A549 (cell line): Measurements from ENCODE around the gene TMCO4. TPM values are rescaled to one million over a fixed set of nuclear protein-coding genes. Genes with fewer than 3 reads are reported as not detected.

ENCODE experiments used
- ATAC-seq, 2 experiments: fragments of 200-7000 bp in 1 of 2; fragments of >200 bp in 1 of 2; cut with Nextera tagmentation in 1 of 2; cut with Tn5 transposase in 1 of 2; 3 replicates each; pipeline versions ENCODE4 v1.8.0 to v1.9.1; 2018 to 2020; ENCODE audit warnings: mild to moderate bottlenecking in 1 of 2, moderate library complexity in 1 of 2
- CTCF ChIA-PET: fragments of 300-600 bp; sonication (Branson Sonifier 250); formaldehyde crosslinking; extraction: SDS; loops from one replicate; lab custom pipeline; 2021; ENCODE audit warnings: antibody characterized with exemption, inconsistent platforms; lab: Yijun Ruan, JAX
- POLR2A ChIA-PET: fragments of 350-600 bp; formaldehyde crosslinking; extraction: SDS; loops from one replicate; lab custom pipeline; 2021; ENCODE audit warnings: antibody characterized with exemption, inconsistent platforms; lab: Yijun Ruan, JAX
- DNase-seq, 2 experiments: peaks; one replicate each; pipeline versions ENCODE4 v3.0.0 to v3.0.0-alpha.2; 2011 to 2016; ENCODE audit warnings: low read depth in 1 of 2, low spot score in 1 of 2
- FAIRE-seq: peaks from 2 replicates; lab custom pipeline; 2011; peaks lifted over from hg19 to GRCh38; lab: Jason Lieb, UNC
- H3K27ac ChIP-seq, 2 experiments: fragments of >200 bp; sonication (Bioruptor Twin); formaldehyde crosslinking; 3 replicates each; pipeline ENCODE4 v1.5.1; 2016 to 2017
- H3K4me1 ChIP-seq: fragments of >200 bp; sonication (Bioruptor Twin); formaldehyde crosslinking; 3 replicates; pipeline ENCODE4 v1.6.1; 2016
- H3K4me2 ChIP-seq: fragments of >200 bp; sonication (Bioruptor Twin); formaldehyde crosslinking; 3 replicates; pipeline ENCODE4 v1.6.1; 2016
- H3K4me3 ChIP-seq: fragments of >200 bp; sonication (Bioruptor Twin); formaldehyde crosslinking; 3 replicates; pipeline ENCODE4 v1.5.1; 2016
- H3K9me3 ChIP-seq: fragments of >200 bp; sonication (Bioruptor Twin); formaldehyde crosslinking; 3 replicates; pipeline ENCODE4 v1.6.1; 2016
- ATOH8 ChIP-seq: fragments of 250-450 bp; sonication (Bioruptor Pico); IDR thresholded peaks from 2 replicates; pipeline ENCODE4 v1.5.0; 2020; ENCODE audit warnings: low read depth, mild to moderate bottlenecking, moderate library complexity
- CBX8 ChIP-seq: fragments of 200-600 bp; sonication (generic); IDR thresholded peaks from 2 replicates; pipeline ENCODE4 v1.6.1; 2016
- CEBPB ChIP-seq, 2 experiments: fragments of >200 bp in 1 of 2; sonication (Bioruptor Twin) in 1 of 2; formaldehyde crosslinking in 1 of 2; IDR thresholded peaks; 2 replicates each; pipeline ENCODE4 v1.6.1; 2012 to 2016
- CTCF ChIP-seq: fragments of >200 bp; sonication (Bioruptor Twin); formaldehyde crosslinking; IDR thresholded peaks from 3 replicates; pipeline ENCODE4 v1.5.1; 2016
- ELK1 ChIP-seq: fragments of 150-350 bp; IDR thresholded peaks from 2 replicates; pipeline ENCODE4 v1.6.1; 2014; ENCODE audit warnings: low read depth, mild to moderate bottlenecking, low read length
- EP300 ChIP-seq, 2 experiments: fragments of >200 bp; sonication (Bioruptor Twin); formaldehyde crosslinking; IDR thresholded peaks; 2 replicates in 1 of 2; 3 replicates in 1 of 2; pipeline ENCODE4 v1.6.1; 2016 to 2017
- FOSB ChIP-seq: fragments of 250-450 bp; sonication (Bioruptor Pico); IDR thresholded peaks from 2 replicates; pipeline ENCODE4 v1.5.0; 2020; ENCODE audit warnings: mild to moderate bottlenecking, moderate library complexity
- FOXS1 ChIP-seq: fragments of 250-450 bp; sonication (Bioruptor Pico); IDR thresholded peaks from 2 replicates; pipeline ENCODE4 v1.5.0; 2020; ENCODE audit warnings: mild to moderate bottlenecking, moderate library complexity
- HES2 ChIP-seq: fragments of >200 bp; sonication (Bioruptor Twin); formaldehyde crosslinking; IDR thresholded peaks from 2 replicates; pipeline ENCODE4 v1.6.1; 2016
- HMGXB4 ChIP-seq: fragments of 250-450 bp; sonication (Bioruptor Pico); IDR thresholded peaks from 2 replicates; pipeline ENCODE4 v1.5.0; 2021; ENCODE audit warnings: mild to moderate bottlenecking, moderate library complexity, borderline replicate concordance
- MYC ChIP-seq: IDR thresholded peaks from 2 replicates; pipeline ENCODE4 v1.6.1; 2012; ENCODE audit warnings: mild to moderate bottlenecking, inconsistent platforms, low read length, improper control_type of control experiment, borderline replicate concordance
- NR3C1 ChIP-seq: fragments of >200 bp; sonication (Bioruptor Twin); formaldehyde crosslinking; IDR thresholded peaks from 3 replicates; pipeline ENCODE4 v1.6.1; 2017
- RARB ChIP-seq: fragments of 250-450 bp; sonication (Bioruptor Pico); IDR thresholded peaks from 2 replicates; pipeline ENCODE4 v1.8.0; 2021; ENCODE audit warnings: mild to moderate bottlenecking, moderate library complexity
- RFX5 ChIP-seq: fragments of 450-650 bp; IDR thresholded peaks from 2 replicates; pipeline ENCODE4 v1.7.1; 2014; ENCODE audit warnings: antibody characterized with exemption, mild to moderate bottlenecking, moderate library complexity
- TP53 ChIP-seq: fragments of 250-450 bp; sonication (Bioruptor Pico); IDR thresholded peaks from 2 replicates; pipeline ENCODE4 v1.5.0; 2021; ENCODE audit warnings: mild to moderate bottlenecking, moderate library complexity
- ZC3H11A ChIP-seq: fragments of 450-650 bp; IDR thresholded peaks from 2 replicates; pipeline ENCODE4 v1.6.1; 2014; ENCODE audit warnings: antibody characterized with exemption, mild to moderate bottlenecking
- WGBS: methylation state at CpG from one replicate; pipeline ENCODE4 v1.1.6; 2017; ENCODE audit errors: missing lambda C conversion rate; 5-methylcytosine and 5-hydroxymethylcytosine counted together
- polyA plus RNA-seq, 4 experiments: library from polyadenylated mRNA; depleted of rRNA in 3 of 4; stranded (reverse); fragments of >200 nt; fragmentation: RNase III in 1 of 4; extraction: RNeasy Plus Mini Kit Qiagen cat#74134 plus additional on column Dnase treatment in 1 of 4; gene quantifications; 2 replicates in 3 of 4; 3 replicates in 1 of 4; pipeline ENCODE4 v1.2.3, GENCODE V29; 2011 to 2017

Gene TMCO4
- polyA plus RNA-seq, 2 of the 4 experiments (the other 2 are of a cell fraction), result 4.0 to 4.6 TPM

GRCh38 chr1:19735440-19736127 is 64.1 kb downstream of the TMCO4 start:
- ChIA-PET POLR2A (no interaction called here), CTCF (interaction anchor here (1.3 kb wide), 1 partner anchor 20 kb away, joined by 4 read pairs; no protein-coding TSS in a partner anchor)
- H3K9me3 ChIP-seq, result no peaks in the 10 kb centered on the region
- DNase-seq (peak in 1 of 2 experiments; percentile 10), FAIRE-seq (no peak), ATAC-seq (no peak)
- 64% methylated on average over 10 of the region's 10 CpGs for WGBS
- H3K4me1 ChIP-seq, result no peaks in the 10 kb centered on the region
- no peak overlapping the region for H3K4me2 ChIP-seq
- no peak overlapping the region for H3K27ac ChIP-seq
- no peak for TF ChIP-seq NR3C1
- no peak overlapping the region for H3K4me3 ChIP-seq

GRCh38 chr1:19734472-19734999 is 65.2 kb downstream of the TMCO4 start:
- CTCF ChIA-PET, result interaction anchor here (1.3 kb wide), 1 partner anchor 19 kb away, joined by 4 read pairs; no protein-coding TSS in a partner anchor
- POLR2A ChIA-PET, result no interaction called here
- no peak for TF ChIP-seq RARB (CRISPR knock-in tag)
- ATAC-seq (no peak), DNase-seq (no peak), FAIRE-seq (no peak)
- Histone ChIP-seq H3K27ac (no peak overlapping the region), H3K4me3 (no peak overlapping the region), H3K4me2 (no peak overlapping the region), H3K9me3 (peaks cover 4% of the 10 kb centered on the region; the same call in 2 of the 3 replicates), H3K4me1 (no peaks in the 10 kb centered on the region)
- 80% methylated on average over 1 of the region's 8 CpGs for WGBS

GRCh38 chr1:19734056-19734455 is 65.7 kb downstream of the TMCO4 start:
- ATAC-seq (no peak), DNase-seq (no peak), FAIRE-seq (no peak)
- ChIA-PET POLR2A (no interaction called here), CTCF (interaction anchor here (1.4 kb wide), 1 partner anchor 19 kb away, joined by 5 read pairs; no protein-coding TSS in a partner anchor)
- peaks cover 4% of the 10 kb centered on the region; the same call in 2 of the 3 replicates for H3K9me3 ChIP-seq
- H3K4me3 ChIP-seq, result no peak overlapping the region
- no peaks in the 10 kb centered on the region for H3K4me1 ChIP-seq
- H3K4me2 ChIP-seq, result no peak overlapping the region
- WGBS, result 86% methylated on average over 8 of the region's 8 CpGs
- TF ChIP-seq FOSB (CRISPR knock-in tag) (no peak), ELK1 (no peak), CEBPB (IDR thresholded peaks at IDR 0.05) (no peak), ZC3H11A (no peak), MYC (no peak), CBX8 (no peak), FOXS1 (no peak), ATOH8 (no peak), RFX5 (no peak), HMGXB4 (no peak), EP300 (IDR thresholded peaks at IDR 0.05) (no peak), HES2 (no peak), CTCF (no peak), TP53 (CRISPR knock-in tag) (no peak)
- no peak overlapping the region for H3K27ac ChIP-seq
